DND-41 (cell line): ENCODE measurements around the gene SPACA7.

Source experiments
- CTCF ChIP-seq: IDR thresholded peaks from 2 replicates; pipeline ENCODE4 v1.5.1; 2012; ENCODE audit warnings: borderline replicate concordance, low read length, moderate library complexity, mild to moderate bottlenecking; ENCODE audit not compliant: poor library complexity, severe bottlenecking; ENCODE audit errors: extremely low read depth
- EZH2 ChIP-seq: IDR thresholded peaks from 3 replicates; pipeline ENCODE4 v1.6.1; 2012; ENCODE audit warnings: borderline replicate concordance, low read depth, mild to moderate bottlenecking, moderate library complexity, low read length, inconsistent platforms; ENCODE audit not compliant: severe bottlenecking

GRCh38 chr13:112454648-112455334 is 78.6 kb downstream of the SPACA7 start:
- TF ChIP-seq CTCF, result no peak
- no peak for TF ChIP-seq EZH2
